Fibroblast of villous mesenchyme (primary cell): ENCODE measurements around the gene PCSK5. TPM values are rescaled to one million over a fixed set of nuclear protein-coding genes. Genes with fewer than 3 reads are reported as not detected.

Experiments used
- DNase-seq: peaks from one replicate; pipeline ENCODE4 v3.0.0-alpha.2; 2010; ENCODE audit warnings: low read depth
- H3K4me3 ChIP-seq: 2 replicates; pipeline ENCODE4 v1.5.1; 2011; ENCODE audit warnings: low read depth, mild to moderate bottlenecking, low read length
- total RNA-seq: library from RNA; depleted of rRNA; stranded (reverse); fragments of >200 nt; gene quantifications from 2 replicates; pipeline ENCODE4 v1.2.3, GENCODE V29; 2012
- TF ChIP-seq, protein P1 (sequence below): IDR thresholded peaks from 2 replicates; pipeline ENCODE4 v1.5.1; 2012; ENCODE audit warnings: low read depth, mild to moderate bottlenecking, low read length; ENCODE audit not compliant: insufficient read depth

Gene PCSK5
- total RNA-seq, 1 donor: 1.7 TPM

DNA sequence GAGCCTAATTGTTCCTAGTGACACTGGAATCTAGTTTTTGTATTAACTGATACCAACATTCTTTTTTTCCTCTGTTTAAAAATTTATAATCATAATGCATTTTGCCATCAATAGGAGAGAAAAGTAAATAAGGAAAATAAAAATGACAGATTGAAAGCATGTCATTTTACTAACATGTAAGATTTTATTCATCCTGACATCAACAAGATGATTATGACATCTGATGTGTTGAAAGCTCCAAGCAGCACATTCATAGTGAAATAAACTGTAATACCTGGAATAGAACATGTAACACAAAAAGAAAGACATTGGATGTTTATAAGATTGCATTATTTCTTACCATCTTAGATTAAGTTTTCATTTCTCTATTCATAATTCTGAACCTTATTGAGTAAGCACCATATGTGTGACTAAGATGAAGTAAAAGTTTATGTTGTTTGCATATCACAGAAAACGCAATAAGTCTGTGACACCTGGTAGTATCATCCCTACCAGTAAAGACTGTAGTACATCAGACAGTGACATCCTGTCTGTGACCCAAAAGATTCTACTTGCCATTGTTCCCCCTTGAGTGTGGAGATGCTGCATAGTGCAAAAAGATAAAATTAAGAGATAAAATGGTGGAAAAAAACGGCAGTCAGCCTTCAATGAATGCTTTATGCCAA is 225.6 kb downstream of the PCSK5 start:
- no peak for DNase-seq
- H3K4me3 ChIP-seq: no peak overlapping the region
- TF ChIP-seq, protein P1, sequence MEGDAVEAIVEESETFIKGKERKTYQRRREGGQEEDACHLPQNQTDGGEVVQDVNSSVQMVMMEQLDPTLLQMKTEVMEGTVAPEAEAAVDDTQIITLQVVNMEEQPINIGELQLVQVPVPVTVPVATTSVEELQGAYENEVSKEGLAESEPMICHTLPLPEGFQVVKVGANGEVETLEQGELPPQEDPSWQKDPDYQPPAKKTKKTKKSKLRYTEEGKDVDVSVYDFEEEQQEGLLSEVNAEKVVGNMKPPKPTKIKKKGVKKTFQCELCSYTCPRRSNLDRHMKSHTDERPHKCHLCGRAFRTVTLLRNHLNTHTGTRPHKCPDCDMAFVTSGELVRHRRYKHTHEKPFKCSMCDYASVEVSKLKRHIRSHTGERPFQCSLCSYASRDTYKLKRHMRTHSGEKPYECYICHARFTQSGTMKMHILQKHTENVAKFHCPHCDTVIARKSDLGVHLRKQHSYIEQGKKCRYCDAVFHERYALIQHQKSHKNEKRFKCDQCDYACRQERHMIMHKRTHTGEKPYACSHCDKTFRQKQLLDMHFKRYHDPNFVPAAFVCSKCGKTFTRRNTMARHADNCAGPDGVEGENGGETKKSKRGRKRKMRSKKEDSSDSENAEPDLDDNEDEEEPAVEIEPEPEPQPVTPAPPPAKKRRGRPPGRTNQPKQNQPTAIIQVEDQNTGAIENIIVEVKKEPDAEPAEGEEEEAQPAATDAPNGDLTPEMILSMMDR: no peak

DNA sequence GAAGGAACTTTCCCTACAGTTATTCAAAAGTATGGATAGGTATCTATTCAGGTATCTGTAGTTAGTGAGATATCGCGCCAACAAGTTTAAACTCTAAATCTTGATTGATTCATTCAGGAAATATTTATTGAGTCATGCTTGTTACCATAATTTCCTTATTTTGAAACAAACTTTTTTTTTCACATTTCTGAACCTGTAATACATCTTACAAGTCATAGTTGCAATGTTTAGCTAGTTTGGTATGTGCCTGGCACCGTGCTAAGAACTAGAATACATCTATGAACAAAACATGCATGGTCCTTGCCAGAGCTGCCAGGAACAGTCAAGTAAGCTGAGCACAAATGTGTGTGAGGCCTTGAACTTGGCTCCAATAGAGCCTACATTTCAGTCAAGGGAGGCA is 226.4 kb downstream of the PCSK5 start:
- DNase-seq: no peak
- TF ChIP-seq, protein P1: no peak

DNA sequence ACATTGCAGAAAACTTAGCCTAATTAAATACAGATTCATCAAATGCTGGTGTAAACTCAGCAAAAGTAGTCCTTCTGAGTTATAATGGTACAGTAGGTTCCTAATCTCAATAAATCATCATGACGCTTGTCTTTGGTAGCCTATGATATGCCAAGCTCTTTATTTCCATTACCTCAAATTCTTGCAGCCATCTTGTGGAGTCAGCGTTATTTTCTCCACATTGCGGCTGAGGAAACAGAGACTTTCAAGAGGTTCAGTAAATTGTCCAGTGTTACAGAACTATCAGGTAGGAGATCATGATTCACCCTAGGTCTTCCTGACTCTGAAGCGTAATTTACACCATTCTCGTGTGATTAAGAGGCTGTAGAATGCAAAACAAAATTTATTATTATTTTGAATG is 237.2 kb downstream of the PCSK5 start:
- H3K4me3 ChIP-seq: no peak overlapping the region
- TF ChIP-seq, protein P1: no peak
- no peak for DNase-seq

More for the DNA sequence above, 226.4 kb downstream of the PCSK5 start:
- no peak overlapping the region for H3K4me3 ChIP-seq

DNA sequence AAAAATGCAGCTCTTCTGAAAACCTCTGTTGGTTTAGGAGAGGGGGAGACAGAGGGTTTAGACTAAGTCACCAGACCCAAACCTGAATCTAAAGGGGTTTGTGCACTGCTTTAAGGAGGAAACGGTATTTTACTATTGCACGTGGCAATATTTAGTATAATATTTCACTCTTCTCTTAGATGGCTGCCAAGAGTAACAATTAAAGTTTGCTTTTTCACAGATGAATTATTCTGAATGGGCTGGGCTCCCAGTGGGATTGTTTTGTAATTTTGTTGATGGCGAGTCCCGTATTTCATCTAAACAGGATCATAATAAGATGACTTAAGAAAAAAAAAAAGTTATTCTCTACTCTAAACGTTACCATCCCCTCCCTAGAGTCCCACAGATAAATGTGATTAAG is 245.4 kb downstream of the PCSK5 start:
- TF ChIP-seq, protein P1: no peak
- peak; percentile 15 for DNase-seq
- no peak overlapping the region for H3K4me3 ChIP-seq

DNA sequence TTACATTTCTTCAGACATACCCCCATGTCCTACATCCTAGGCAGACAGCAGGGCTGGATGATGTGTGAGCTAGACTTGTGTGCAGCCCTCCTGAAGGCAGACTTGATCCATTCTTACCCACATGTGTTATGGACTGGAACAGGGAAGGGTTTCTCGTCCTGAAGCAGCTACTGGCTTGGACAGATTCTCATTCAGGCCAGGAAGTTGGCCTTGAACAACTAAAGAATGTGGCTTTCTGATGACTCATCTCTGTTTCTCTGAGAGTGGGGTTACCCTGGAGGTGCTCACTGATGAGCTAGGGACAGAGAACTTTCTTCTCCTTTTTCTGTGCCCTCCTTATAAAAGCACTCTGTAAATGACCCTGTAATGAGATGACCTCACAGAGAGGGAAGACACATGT is 246.5 kb downstream of the PCSK5 start:
- DNase-seq: peak; percentile 61
- TF ChIP-seq, protein P1: no peak
- H3K4me3 ChIP-seq: no peak overlapping the region

DNA sequence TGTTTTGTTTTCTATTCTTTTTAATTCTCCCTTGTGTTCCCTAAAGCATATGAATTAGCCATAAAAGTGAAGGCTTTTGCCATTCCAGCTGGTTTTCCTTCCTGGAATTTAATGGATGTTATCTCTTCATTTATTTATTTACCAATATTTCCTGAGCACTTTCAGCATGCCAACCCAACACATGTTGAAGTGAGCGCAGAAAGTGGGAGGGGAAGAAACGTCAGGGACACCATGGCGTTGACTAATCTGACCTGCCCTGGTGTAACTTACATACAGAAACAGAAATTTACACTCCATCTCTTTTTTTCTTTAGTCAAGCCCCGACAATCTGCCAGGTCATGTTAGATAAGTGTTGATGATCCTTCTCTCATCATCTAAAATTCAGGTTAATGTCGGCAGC is 247.5 kb downstream of the PCSK5 start:
- H3K4me3 ChIP-seq: no peak overlapping the region
- DNase-seq: peak; percentile 76
- TF ChIP-seq, protein P1: no peak

DNA sequence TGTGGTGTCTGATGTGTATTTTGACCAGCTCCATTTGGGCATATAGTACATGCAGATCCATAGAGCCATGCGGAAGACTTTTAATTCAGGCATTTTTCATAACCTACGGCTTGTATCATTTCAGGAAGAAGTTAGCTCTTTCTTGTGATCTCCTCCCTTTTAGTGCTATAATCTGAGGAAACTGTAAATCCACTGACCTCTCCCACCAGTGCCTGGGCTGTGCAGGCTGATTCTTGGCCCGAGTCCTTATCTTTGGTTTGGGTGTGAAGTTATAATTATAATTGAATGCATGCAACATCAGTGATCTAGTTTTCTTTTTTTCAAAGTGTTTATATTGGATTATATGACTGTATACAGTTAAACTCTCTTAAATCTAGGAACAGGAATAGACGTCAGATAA is 247.9 kb downstream of the PCSK5 start:
- no peak overlapping the region for H3K4me3 ChIP-seq
- DNase-seq: no peak
- TF ChIP-seq, protein P1: no peak
